Subcutaneous adipose tissue (tissue), 4 donors: Measurements from ENCODE around the gene DIP2A. TPM values are rescaled to one million over a fixed set of nuclear protein-coding genes. Genes with fewer than 3 reads are reported as not detected.

Experiments used
- total RNA-seq, 4 donors: library from RNA; depleted of rRNA; stranded (reverse); fragments of >200 nt; gene quantifications; one replicate each; pipeline ENCODE4 v1.1.0, GENCODE V29; 2016
- TF ChIP-seq, protein P1 (sequence below): fragments of 450-650 bp; IDR thresholded peaks from one replicate; pipeline ENCODE4 v1.5.1; 2016; ENCODE audit warnings: low read depth, mild to moderate bottlenecking, control low read depth, antibody characterized with exemption, moderate library complexity

DIP2A gene
- total RNA-seq, 4 donors from 2014 or later, result 29.2 to 54.8 (median 44.4) TPM

DNA sequence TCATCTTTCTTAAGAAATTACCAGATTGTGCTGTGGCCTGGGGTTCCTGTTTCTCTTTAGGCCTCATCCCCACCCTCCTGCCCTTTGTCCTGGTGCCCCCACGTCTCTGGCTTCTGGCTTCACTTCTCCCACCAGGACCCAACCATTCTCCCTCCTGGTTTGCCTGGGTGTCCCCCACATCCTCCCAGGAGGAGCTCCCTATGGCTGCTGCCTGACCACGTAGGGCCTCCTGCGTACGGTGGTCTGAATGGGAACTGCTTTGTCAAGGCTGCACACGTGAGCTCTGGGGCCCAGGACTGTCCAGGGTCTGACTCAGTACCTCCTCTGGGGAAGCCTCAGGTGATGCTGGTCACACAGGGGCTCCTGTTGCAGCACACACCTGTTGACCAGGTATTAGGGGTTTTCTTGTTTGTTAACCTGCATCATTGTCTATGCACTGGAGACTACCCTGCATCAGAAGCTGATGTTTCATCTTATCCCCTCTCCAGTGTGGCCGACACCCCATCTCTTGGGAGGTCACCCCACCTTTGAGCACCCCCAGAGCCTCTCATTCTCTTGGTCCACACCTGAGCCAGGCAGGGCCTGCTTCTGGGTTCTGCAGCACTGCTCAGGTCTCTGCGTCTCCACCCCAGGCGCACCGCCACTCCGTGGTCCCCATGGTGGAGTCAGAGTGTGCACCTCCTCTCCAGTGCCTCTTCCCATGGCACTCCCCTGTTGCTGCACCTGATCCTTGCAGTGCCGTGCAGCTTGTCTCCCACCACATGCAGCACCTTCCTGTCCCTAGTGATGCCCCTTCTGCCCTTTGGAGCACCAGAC lies 80.4 kb downstream of the DIP2A start:
- TF ChIP-seq, protein P1, sequence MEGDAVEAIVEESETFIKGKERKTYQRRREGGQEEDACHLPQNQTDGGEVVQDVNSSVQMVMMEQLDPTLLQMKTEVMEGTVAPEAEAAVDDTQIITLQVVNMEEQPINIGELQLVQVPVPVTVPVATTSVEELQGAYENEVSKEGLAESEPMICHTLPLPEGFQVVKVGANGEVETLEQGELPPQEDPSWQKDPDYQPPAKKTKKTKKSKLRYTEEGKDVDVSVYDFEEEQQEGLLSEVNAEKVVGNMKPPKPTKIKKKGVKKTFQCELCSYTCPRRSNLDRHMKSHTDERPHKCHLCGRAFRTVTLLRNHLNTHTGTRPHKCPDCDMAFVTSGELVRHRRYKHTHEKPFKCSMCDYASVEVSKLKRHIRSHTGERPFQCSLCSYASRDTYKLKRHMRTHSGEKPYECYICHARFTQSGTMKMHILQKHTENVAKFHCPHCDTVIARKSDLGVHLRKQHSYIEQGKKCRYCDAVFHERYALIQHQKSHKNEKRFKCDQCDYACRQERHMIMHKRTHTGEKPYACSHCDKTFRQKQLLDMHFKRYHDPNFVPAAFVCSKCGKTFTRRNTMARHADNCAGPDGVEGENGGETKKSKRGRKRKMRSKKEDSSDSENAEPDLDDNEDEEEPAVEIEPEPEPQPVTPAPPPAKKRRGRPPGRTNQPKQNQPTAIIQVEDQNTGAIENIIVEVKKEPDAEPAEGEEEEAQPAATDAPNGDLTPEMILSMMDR, result no peak

DNA sequence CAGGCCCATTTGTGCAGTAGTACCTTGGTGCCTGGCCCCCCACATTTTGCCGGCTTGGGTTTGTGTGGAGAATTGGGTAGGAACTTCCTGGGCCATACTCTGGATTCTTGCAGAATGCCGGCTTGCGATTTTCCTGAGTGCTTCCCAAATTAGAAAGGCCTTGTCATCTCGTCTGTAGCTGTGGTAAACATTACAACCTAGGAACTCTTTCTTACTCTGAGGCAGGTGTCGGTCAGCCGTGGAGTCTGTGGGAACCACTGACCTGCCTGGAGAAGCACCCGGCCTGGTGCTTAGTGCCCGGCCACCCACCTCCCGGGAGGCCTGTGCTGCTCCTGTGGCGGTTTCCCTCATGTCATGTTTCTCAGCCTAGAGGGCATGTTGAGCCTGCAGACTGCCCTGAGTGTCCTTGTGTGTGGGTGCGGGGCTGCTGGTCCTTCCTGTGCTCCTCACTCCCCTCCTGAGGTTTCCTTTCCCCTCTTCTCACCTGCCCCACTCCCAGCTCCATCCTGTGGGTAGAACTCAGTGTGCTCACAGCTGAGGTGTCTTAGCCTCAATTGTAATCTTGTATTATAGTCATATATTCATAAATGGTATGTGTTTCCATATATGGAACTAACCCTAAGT lies 81.5 kb downstream of the DIP2A start:
- TF ChIP-seq, protein P1, result no peak

DNA sequence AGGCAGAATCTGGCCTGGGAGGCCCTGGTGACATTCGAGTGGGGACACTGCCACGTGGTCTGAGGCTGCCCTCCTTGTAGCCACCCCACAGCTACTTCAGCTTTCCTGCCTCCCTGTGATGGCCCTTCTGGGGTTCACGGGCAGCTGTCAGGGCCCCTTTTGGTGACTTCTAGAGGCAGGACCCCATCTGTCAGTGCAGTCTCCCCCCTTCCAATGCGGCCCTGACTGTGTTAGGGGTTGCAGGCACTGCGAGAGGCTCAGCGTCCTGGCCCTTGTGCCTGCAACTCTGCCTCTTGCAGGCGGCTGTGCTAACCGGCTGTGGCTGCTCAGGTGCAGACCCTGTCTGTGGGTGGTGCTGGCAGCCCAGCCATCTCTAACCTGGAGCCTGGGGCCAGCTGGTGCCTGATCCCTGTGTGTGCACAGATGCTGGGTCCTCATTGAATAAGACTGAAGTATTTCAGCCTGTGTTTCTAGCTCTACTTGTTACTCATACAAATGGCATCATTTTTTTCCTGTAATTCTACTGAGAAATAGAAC lies 84.0 kb downstream of the DIP2A start:
- TF ChIP-seq, protein P1, result no peak

DNA sequence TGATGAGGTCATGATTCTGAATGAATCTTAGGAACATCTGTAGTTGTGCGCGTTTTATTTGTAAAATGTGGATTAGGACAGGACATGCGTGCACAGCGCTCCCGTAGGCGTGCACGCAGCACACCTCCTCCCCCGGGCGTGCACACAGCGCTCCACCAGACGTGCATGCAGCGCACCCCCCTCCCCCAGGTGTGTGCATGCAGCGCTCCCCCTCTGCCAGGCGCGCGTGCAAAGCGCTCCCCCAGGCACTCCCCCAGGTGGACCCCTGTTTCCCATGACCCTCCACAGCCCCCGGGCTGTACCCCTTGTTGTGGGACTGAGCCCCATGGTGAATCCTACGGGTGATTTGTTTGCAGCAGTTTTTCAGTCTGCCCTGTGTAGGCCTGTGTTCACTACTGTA lies 84.6 kb downstream of the DIP2A start:
- TF ChIP-seq, protein P1, result no peak

DNA sequence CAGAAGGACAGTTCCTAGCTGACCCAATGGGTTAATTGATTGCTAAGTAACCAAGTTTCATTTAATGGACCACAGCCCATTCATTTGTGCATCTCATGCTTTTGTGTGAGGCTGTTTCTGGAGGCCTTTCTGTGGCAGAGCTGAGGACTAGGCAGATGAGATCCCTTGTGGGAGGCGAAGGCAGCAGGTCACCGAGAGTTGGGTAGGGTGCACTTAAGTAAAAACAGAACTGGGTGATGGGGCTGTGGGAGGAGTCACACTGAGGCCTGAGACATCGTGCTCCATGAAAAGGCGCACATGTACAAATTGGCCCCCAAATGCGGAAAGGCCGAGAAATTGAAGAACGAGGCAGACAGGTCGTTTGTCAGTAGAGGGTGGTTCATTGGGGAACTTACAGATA lies 85.3 kb downstream of the DIP2A start:
- TF ChIP-seq, protein P1, result no peak

DNA sequence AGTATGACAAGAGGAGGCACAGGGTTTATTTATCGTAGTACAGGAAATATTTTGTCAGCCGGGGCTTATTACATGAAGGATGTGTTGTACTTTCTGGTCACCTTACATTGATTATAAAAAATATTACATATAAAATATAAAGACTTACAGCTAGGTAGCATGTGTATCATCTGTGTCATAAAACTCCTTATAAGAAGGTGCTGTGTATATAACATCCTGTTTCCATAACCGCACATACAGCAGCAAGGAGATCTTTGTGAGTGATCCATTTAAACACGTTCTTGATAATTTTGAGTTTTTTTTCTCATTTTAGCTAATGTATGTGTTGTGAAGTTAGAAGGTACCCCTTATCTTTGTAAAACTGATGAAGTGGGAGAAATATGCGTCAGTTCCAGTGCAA lies 86.1 kb downstream of the DIP2A start:
- TF ChIP-seq, protein P1, result no peak

DNA sequence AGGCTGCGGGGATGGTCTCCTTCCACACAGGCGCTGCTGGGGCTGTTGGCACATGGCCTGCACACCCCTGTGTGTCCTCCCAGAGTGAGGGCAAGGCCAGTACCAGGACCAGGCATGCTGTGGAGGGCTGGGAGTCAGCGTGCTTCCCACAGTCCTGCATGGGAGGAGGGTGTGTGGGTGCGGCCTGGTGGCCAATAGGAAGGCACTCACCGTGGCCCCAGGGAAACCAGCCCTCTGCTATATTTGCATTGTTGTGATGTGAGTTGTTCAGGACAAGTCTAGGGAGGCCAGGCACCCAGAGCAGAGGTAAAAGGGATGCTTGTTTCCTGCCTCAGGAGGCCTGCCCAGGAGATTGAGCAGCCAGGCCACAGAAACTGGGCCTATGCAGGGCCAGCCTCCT lies 86.7 kb downstream of the DIP2A start:
- TF ChIP-seq, protein P1, result no peak
